HepG2 (cell line): ENCODE measurements around the gene TIMM10. TPM values are rescaled to one million over a fixed set of nuclear protein-coding genes. Genes with fewer than 3 reads are reported as not detected.

Source experiments
- AHR ChIP-seq: IDR thresholded peaks from 2 replicates; pipeline ENCODE4 v1.6.1; 2018; ENCODE audit warnings: missing genetic modification reagents, missing compliant biosample characterization
- ATF1 ChIP-seq: IDR thresholded peaks from 2 replicates; pipeline ENCODE4 v1.6.1; 2016; ENCODE audit warnings: mild to moderate bottlenecking, control low read depth
- ATRX ChIP-seq: sonication (generic); formaldehyde crosslinking; IDR thresholded peaks from 2 replicates; pipeline ENCODE4 v1.4.0; 2020; ENCODE audit warnings: missing genetic modification reagents, borderline replicate concordance
- FOXA1 ChIP-seq, 2 experiments: fragments of 450-650 bp in 1 of 2; sonication (generic) in 1 of 2; formaldehyde crosslinking in 1 of 2; IDR thresholded peaks; 2 replicates each; pipeline versions ENCODE4 v1.4.0 to v1.6.1; 2016 to 2020; ENCODE audit warnings: missing genetic modification reagents in 1 of 2
- FOXP1 ChIP-seq, 2 experiments: fragments of 450-650 bp in 1 of 2; IDR thresholded peaks; 2 replicates each; pipeline ENCODE4 v1.6.1; 2017 to 2018; ENCODE audit warnings: antibody characterized with exemption in 1 of 2
- HIVEP1 ChIP-seq: sonication (generic); formaldehyde crosslinking; IDR thresholded peaks from 2 replicates; pipeline ENCODE4 v1.4.0; 2020; ENCODE audit warnings: mild to moderate bottlenecking, missing genetic modification reagents
- MED13 ChIP-seq: sonication (generic); formaldehyde crosslinking; IDR thresholded peaks from 2 replicates; pipeline ENCODE4 v1.5.0; 2020; ENCODE audit warnings: missing genetic modification reagents
- MIXL1 ChIP-seq: IDR thresholded peaks from 2 replicates; pipeline ENCODE4 v1.6.1; 2016
- NFYB ChIP-seq: sonication (generic); formaldehyde crosslinking; IDR thresholded peaks from 2 replicates; pipeline ENCODE4 v1.4.0; 2020; ENCODE audit warnings: missing genetic modification reagents
- NR2C2 ChIP-seq: sonication (generic); formaldehyde crosslinking; IDR thresholded peaks from 2 replicates; pipeline ENCODE4 v1.4.0; 2020; ENCODE audit warnings: missing genetic modification reagents, mild to moderate bottlenecking, moderate library complexity, borderline replicate concordance
- RORA ChIP-seq: sonication (generic); formaldehyde crosslinking; IDR thresholded peaks from 2 replicates; pipeline ENCODE4 v1.5.0; 2020; ENCODE audit warnings: mild to moderate bottlenecking, missing genetic modification reagents, moderate library complexity
- SMYD3 ChIP-seq: sonication (generic); formaldehyde crosslinking; IDR thresholded peaks from 2 replicates; pipeline ENCODE4 v1.8.1; 2023; ENCODE audit warnings: mild to moderate bottlenecking, missing genetic modification reagents
- TBX2 ChIP-seq: sonication (generic); formaldehyde crosslinking; IDR thresholded peaks from 2 replicates; pipeline ENCODE4 v1.5.0; 2020; ENCODE audit warnings: missing genetic modification reagents, mild to moderate bottlenecking, borderline replicate concordance
- THYN1 ChIP-seq: sonication (generic); formaldehyde crosslinking; IDR thresholded peaks from 2 replicates; pipeline ENCODE4 v1.8.1; 2023; ENCODE audit warnings: low read depth, mild to moderate bottlenecking, moderate library complexity, missing genetic modification reagents, borderline replicate concordance
- ZC3H13 ChIP-seq: sonication (generic); formaldehyde crosslinking; IDR thresholded peaks from 2 replicates; pipeline ENCODE4 v1.8.1; 2023; ENCODE audit warnings: mild to moderate bottlenecking, missing genetic modification reagents, moderate library complexity
- ZNF451 ChIP-seq: sonication (generic); formaldehyde crosslinking; IDR thresholded peaks from 2 replicates; pipeline ENCODE4 v1.5.0; 2020; ENCODE audit warnings: mild to moderate bottlenecking, missing genetic modification reagents
- ZNF616 ChIP-seq: sonication (generic); formaldehyde crosslinking; IDR thresholded peaks from 2 replicates; pipeline ENCODE4 v1.5.0; 2020; ENCODE audit warnings: low read depth, mild to moderate bottlenecking, missing genetic modification reagents
- ZNF652 ChIP-seq: IDR thresholded peaks from 2 replicates; pipeline ENCODE4 v1.6.1; 2016; ENCODE audit warnings: low read depth, borderline replicate concordance
- ZNF703 ChIP-seq: sonication (generic); formaldehyde crosslinking; IDR thresholded peaks from 2 replicates; pipeline ENCODE4 v1.5.1; 2020; ENCODE audit warnings: missing genetic modification reagents, mild to moderate bottlenecking, moderate library complexity, borderline replicate concordance
- ZNF781 ChIP-seq: sonication (generic); formaldehyde crosslinking; IDR thresholded peaks from 2 replicates; pipeline ENCODE4 v1.5.1; 2020; ENCODE audit warnings: borderline replicate concordance, mild to moderate bottlenecking, missing genetic modification reagents; ENCODE audit errors: not compliant biosample characterization
- polyA plus RNA-seq, 8 experiments: library from polyadenylated mRNA; depleted of rRNA in 3 of 8; stranded (reverse) in 7 of 8; unstranded in 1 of 8; fragments of >200 nt; fragmentation: Illumina TruSeq in 4 of 8; extraction: Trizol in 4 of 8; gene quantifications; 2 replicates each; pipeline versions ENCODE4 v1.2.1 to v1.2.3, GENCODE V29; 2011 to 2016; ENCODE audit warnings: low read depth in 4 of 8, missing spikeins in 1 of 8, mixed read lengths in 1 of 8; ENCODE audit not compliant: insufficient read depth in 1 of 8
- total RNA-seq, 5 experiments: library from RNA; depleted of rRNA; stranded (reverse); fragments of >200 nt; fragmentation: Illumina TruSeq; extraction: Trizol; gene quantifications; 2 replicates each; pipeline ENCODE4 v1.2.3, GENCODE V29; 2016; ENCODE audit warnings: low read depth in 1 of 5
- TF ChIP-seq, protein P1 (sequence below): sonication (generic); formaldehyde crosslinking; IDR thresholded peaks from 2 replicates; pipeline ENCODE4 v1.5.1; 2020; ENCODE audit warnings: mild to moderate bottlenecking, moderate library complexity, missing genetic modification reagents
- TF ChIP-seq, protein P2 (sequence below), 2 experiments: sonication (generic) in 1 of 2; formaldehyde crosslinking in 1 of 2; IDR thresholded peaks; 2 replicates each; pipeline versions ENCODE4 v1.5.1 to v1.6.1; 2011 to 2020; ENCODE audit warnings: borderline replicate concordance in 1 of 2, low read depth in 1 of 2, low read length in 1 of 2, mild to moderate bottlenecking in 1 of 2, missing genetic modification reagents in 1 of 2, moderate library complexity in 1 of 2
- TF ChIP-seq, protein P3 (sequence below): sonication (generic); formaldehyde crosslinking; IDR thresholded peaks from 2 replicates; pipeline ENCODE4 v1.9.0; 2022; ENCODE audit warnings: low read depth, missing genetic modification reagents
- TF ChIP-seq, protein P4 (sequence below): IDR thresholded peaks from 2 replicates; pipeline ENCODE4 v1.6.1; 2016

TIMM10 gene
- total and polyA plus RNA-seq, 2 of the 13 experiments (the other 11 are each of a cell fraction or from before 2014, with no cell fraction given) = 67.8 to 82.2 TPM

GRCh38 chr11:57552479-57552878 lies 21.9 kb upstream of the TIMM10 start (continued):
- TF ChIP-seq, protein P1, sequence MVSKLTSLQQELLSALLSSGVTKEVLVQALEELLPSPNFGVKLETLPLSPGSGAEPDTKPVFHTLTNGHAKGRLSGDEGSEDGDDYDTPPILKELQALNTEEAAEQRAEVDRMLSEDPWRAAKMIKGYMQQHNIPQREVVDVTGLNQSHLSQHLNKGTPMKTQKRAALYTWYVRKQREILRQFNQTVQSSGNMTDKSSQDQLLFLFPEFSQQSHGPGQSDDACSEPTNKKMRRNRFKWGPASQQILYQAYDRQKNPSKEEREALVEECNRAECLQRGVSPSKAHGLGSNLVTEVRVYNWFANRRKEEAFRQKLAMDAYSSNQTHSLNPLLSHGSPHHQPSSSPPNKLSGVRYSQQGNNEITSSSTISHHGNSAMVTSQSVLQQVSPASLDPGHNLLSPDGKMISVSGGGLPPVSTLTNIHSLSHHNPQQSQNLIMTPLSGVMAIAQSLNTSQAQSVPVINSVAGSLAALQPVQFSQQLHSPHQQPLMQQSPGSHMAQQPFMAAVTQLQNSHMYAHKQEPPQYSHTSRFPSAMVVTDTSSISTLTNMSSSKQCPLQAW (CRISPR knock-in tag) = no peak
- TF ChIP-seq THYN1 (CRISPR knock-in tag) (no peak), FOXP1 (IDR thresholded peaks at IDR 0.05) (no peak), FOXP1 (CRISPR knock-in tag; IDR thresholded peaks at IDR 0.05) (no peak), MIXL1 (no peak), NR2C2 (no peak), ZNF703 (CRISPR knock-in tag) (no peak), MED13 (CRISPR knock-in tag) (no peak), RORA (CRISPR knock-in tag) (no peak), ZNF652 (no peak), NFYB (CRISPR knock-in tag) (no peak), SMYD3 (no peak), ZNF616 (CRISPR knock-in tag) (no peak), TBX2 (no peak), HIVEP1 (CRISPR knock-in tag) (no peak), ZNF451 (CRISPR knock-in tag) (no peak), ATRX (no peak), ATF1 (CRISPR knock-in tag) (no peak), ZNF781 (CRISPR knock-in tag) (no peak), AHR (no peak), FOXA1 (IDR thresholded peaks at IDR 0.05) (no peak), FOXA1 (CRISPR knock-in tag; IDR thresholded peaks at IDR 0.05) (peak; percentile 47; the same call in 1 of the 2 replicates), ZC3H13 (CRISPR knock-in tag) (no peak)
- TF ChIP-seq, protein P2, sequence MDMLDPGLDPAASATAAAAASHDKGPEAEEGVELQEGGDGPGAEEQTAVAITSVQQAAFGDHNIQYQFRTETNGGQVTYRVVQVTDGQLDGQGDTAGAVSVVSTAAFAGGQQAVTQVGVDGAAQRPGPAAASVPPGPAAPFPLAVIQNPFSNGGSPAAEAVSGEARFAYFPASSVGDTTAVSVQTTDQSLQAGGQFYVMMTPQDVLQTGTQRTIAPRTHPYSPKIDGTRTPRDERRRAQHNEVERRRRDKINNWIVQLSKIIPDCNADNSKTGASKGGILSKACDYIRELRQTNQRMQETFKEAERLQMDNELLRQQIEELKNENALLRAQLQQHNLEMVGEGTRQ (IDR thresholded peaks at IDR 0.05; ENCODE audit: low read depth, low read length) = no peak
- TF ChIP-seq, protein P2 (CRISPR knock-in tag; IDR thresholded peaks at IDR 0.05; ENCODE audit: borderline replicate concordance) = no peak
- TF ChIP-seq, protein P3, sequence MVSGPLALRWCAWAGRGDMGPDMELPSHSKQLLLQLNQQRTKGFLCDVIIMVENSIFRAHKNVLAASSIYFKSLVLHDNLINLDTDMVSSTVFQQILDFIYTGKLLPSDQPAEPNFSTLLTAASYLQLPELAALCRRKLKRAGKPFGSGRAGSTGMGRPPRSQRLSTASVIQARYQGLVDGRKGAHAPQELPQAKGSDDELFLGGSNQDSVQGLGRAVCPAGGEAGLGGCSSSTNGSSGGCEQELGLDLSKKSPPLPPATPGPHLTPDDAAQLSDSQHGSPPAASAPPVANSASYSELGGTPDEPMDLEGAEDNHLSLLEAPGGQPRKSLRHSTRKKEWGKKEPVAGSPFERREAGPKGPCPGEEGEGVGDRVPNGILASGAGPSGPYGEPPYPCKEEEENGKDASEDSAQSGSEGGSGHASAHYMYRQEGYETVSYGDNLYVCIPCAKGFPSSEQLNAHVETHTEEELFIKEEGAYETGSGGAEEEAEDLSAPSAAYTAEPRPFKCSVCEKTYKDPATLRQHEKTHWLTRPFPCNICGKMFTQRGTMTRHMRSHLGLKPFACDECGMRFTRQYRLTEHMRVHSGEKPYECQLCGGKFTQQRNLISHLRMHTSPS (CRISPR knock-in tag) = no peak
- TF ChIP-seq, protein P4, sequence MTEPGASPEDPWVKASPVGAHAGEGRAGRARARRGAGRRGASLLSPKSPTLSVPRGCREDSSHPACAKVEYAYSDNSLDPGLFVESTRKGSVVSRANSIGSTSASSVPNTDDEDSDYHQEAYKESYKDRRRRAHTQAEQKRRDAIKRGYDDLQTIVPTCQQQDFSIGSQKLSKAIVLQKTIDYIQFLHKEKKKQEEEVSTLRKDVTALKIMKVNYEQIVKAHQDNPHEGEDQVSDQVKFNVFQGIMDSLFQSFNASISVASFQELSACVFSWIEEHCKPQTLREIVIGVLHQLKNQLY = no peak
